Trophoblast cell (in vitro differentiated cells and primary cell): Measurements from ENCODE around the gene STARD10.
"Not testable (repeated sequence)": the region's sequence is repeated elsewhere in the genome, so short reads cannot be mapped to it uniquely, and the experiment has no call there.

Experiments
- DNase-seq, 2 donors: peaks; one replicate each; pipeline ENCODE4 v3.0.0-alpha.2; 2016
- H2AFZ ChIP-seq: 2 replicates; pipeline ENCODE4 v1.6.1; 2013; ENCODE audit warnings: low read length, moderate library complexity, mild to moderate bottlenecking; ENCODE audit not compliant: insufficient read depth, poor library complexity
- H2AK5ac ChIP-seq: 2 replicates; pipeline ENCODE4 v1.6.1; 2013; ENCODE audit warnings: mild to moderate bottlenecking, low read length
- H2BK120ac ChIP-seq: 2 replicates; pipeline ENCODE4 v1.6.1; 2013; ENCODE audit warnings: low read length, mild to moderate bottlenecking, moderate library complexity; ENCODE audit not compliant: insufficient read depth, poor library complexity
- H2BK12ac ChIP-seq: 2 replicates; pipeline ENCODE4 v1.6.1; 2013; ENCODE audit warnings: mild to moderate bottlenecking, low read length, moderate library complexity
- H2BK5ac ChIP-seq: 2 replicates; pipeline ENCODE4 v1.6.1; 2013; ENCODE audit warnings: low read length, low read depth, moderate library complexity, mild to moderate bottlenecking; ENCODE audit not compliant: poor library complexity
- H3K14ac ChIP-seq: 2 replicates; pipeline ENCODE4 v1.6.1; 2013; ENCODE audit warnings: mild to moderate bottlenecking, low read length
- H3K18ac ChIP-seq: 2 replicates; pipeline ENCODE4 v1.6.1; 2013; ENCODE audit warnings: mild to moderate bottlenecking, low read length
- H3K23ac ChIP-seq: 2 replicates; pipeline ENCODE4 v1.6.1; 2013; ENCODE audit warnings: low read length
- H3K27ac ChIP-seq: 2 replicates; pipeline ENCODE4 v1.5.1; 2013; ENCODE audit warnings: low read depth, mild to moderate bottlenecking, inconsistent platforms, low read length, moderate library complexity
- H3K27me3 ChIP-seq: 2 replicates; pipeline ENCODE4 v1.6.1; 2013; ENCODE audit warnings: inconsistent platforms, mild to moderate bottlenecking, low read length, moderate library complexity; ENCODE audit not compliant: insufficient read depth
- H3K36me3 ChIP-seq, 2 experiments: 1 replicate in 1 of 2; 2 replicates in 1 of 2; pipeline ENCODE4 v1.6.1; 2013; ENCODE audit warnings: low read length in 2 of 2, mild to moderate bottlenecking in 2 of 2, moderate library complexity in 1 of 2; ENCODE audit not compliant: insufficient read depth in 2 of 2, control insufficient read depth in 1 of 2
- H3K4ac ChIP-seq: 2 replicates; pipeline ENCODE4 v1.6.1; 2013; ENCODE audit warnings: low read depth, mild to moderate bottlenecking, low read length, moderate library complexity
- H3K4me1 ChIP-seq, 2 experiments: 1 replicate in 1 of 2; 2 replicates in 1 of 2; pipeline ENCODE4 v1.6.1; 2013; ENCODE audit warnings: low read length in 2 of 2, mild to moderate bottlenecking in 2 of 2, moderate library complexity in 1 of 2; ENCODE audit not compliant: insufficient read depth in 2 of 2, control insufficient read depth in 1 of 2
- H3K4me2 ChIP-seq: 2 replicates; pipeline ENCODE4 v1.6.1; 2013; ENCODE audit warnings: inconsistent platforms, mild to moderate bottlenecking, low read length, moderate library complexity
- H3K4me3 ChIP-seq: 2 replicates; pipeline ENCODE4 v1.5.1; 2013; ENCODE audit warnings: mild to moderate bottlenecking, low read depth, low read length, inconsistent platforms
- H3K79me1 ChIP-seq: one replicate; pipeline ENCODE4 v1.6.1; 2013; ENCODE audit warnings: low read length
- H3K79me2 ChIP-seq: 2 replicates; pipeline ENCODE4 v1.6.1; 2013; ENCODE audit warnings: low read length, mild to moderate bottlenecking; ENCODE audit not compliant: control insufficient read depth, insufficient read depth, poor library complexity
- H3K9ac ChIP-seq: 2 replicates; pipeline ENCODE4 v1.6.1; 2013; ENCODE audit warnings: mild to moderate bottlenecking, low read length
- H3K9me3 ChIP-seq: 2 replicates; pipeline ENCODE4 v1.6.1; 2013; ENCODE audit warnings: low read depth, mild to moderate bottlenecking, control low read depth, inconsistent platforms, low read length; ENCODE audit not compliant: insufficient read depth
- H4K12ac ChIP-seq: 2 replicates; pipeline ENCODE4 v1.6.1; 2013; ENCODE audit warnings: low read depth, mild to moderate bottlenecking, low read length, moderate library complexity
- H4K8ac ChIP-seq: 2 replicates; pipeline ENCODE4 v1.6.1; 2013; ENCODE audit warnings: low read depth, mild to moderate bottlenecking, low read length, moderate library complexity
- H4K91ac ChIP-seq: one replicate; pipeline ENCODE4 v1.6.1; 2013; ENCODE audit warnings: low read depth, mild to moderate bottlenecking, low read length, moderate library complexity
- WGBS: extraction: QIAGEN DNeasy Blood & Tissue Kit; methylation state at CpG from one replicate; pipeline ENCODE4 v1.1.7; 2013; ENCODE audit warnings: missing lambda C conversion rate; ENCODE audit not compliant: insufficient read length, insufficient coverage; ENCODE audit errors: extremely low coverage; 5-methylcytosine and 5-hydroxymethylcytosine counted together

The STARD10 gene

DNA sequence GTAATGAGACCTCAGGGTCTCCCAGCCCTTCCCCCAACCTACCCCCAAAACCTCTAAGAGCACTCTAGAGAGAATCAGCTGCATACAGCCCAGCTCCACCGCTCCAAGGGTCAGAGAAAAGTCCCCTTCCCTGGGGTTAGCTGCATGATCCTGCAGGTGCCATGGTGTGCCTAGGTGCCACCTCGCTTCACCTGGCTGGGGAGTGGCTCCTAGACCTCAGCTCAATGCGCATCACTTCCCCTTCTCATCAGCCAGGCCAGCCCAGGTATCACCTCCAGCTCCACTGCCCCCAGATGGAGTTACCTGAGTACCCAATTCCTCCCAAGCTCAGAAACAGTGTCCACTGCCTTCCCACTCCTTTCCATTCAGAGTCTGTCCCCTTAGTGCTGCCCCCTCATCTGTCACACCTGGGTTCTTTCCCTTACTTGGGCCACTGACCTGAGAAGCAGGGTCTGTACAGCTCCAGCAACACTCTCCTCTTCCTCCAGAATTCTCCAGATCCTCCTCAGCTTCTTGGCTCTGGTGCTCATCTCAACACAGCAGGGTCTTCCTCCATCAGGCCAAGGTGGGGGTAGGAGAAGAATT, 1.3 kb downstream of the STARD10 start:
- Histone ChIP-seq H3K9ac (no peak overlapping the region), H4K91ac (no peak overlapping the region), H2AFZ (no peak overlapping the region), H3K4ac (no peak overlapping the region), H2BK120ac (no peak overlapping the region), H3K79me1 (peaks cover 2% of the 10 kb centered on the region), H3K36me3 (no peaks in the 10 kb centered on the region), H2BK5ac (no peak overlapping the region), H3K18ac (no peak overlapping the region), H3K27me3 (no peaks in the 10 kb centered on the region), H2AK5ac (peak overlapping the region; percentile 1), H3K27ac (no peak overlapping the region), H3K23ac (no peak overlapping the region), H3K4me3 (no peak overlapping the region), H2BK12ac (no peak overlapping the region), H3K4me1 (peaks cover 11 to 19% of the 10 kb centered on the region in 2 experiments), H3K9me3 (no peaks in the 10 kb centered on the region), H4K8ac (no peak overlapping the region), H4K12ac (no peak overlapping the region), H3K14ac (no peak overlapping the region), H3K79me2 (no peaks in the 10 kb centered on the region), H3K4me2 (no peak overlapping the region)
- no CpG with 5 or more reads among the region's 3 CpGs for WGBS
- no peak for DNase-seq

DNA sequence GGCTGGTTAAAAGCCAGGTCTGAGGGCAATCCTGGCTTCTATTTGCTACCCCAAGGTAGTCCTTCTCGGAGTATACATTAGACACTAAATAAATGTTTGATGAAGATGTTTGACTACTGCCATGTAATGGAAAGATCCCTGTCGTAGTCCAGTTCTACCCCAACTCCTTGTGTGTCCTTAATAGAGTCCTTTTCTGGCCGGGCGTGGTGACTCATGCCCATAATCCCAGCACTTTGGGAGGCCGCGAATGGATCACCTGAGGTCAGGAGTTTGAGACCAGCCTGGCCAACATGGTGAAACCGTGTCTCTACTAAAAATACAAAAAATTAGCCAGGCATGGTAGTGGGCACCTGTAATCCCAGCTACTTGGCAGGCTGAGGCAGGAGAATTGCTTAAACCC, 2.6 kb downstream of the STARD10 start:
- not testable (repeated sequence) for H3K9ac ChIP-seq, H2AK5ac ChIP-seq, H3K4ac ChIP-seq, H3K36me3 ChIP-seq, H3K27me3 ChIP-seq, H4K12ac ChIP-seq, H3K9me3 ChIP-seq, H3K18ac ChIP-seq, H3K79me2 ChIP-seq, DNase-seq, H3K27ac ChIP-seq, H2BK5ac ChIP-seq, H2BK120ac ChIP-seq, H2AFZ ChIP-seq, H3K23ac ChIP-seq, H3K4me2 ChIP-seq, H3K4me3 ChIP-seq, H2BK12ac ChIP-seq, H3K14ac ChIP-seq, H3K79me1 ChIP-seq, H4K8ac ChIP-seq, H4K91ac ChIP-seq
- H3K4me1 ChIP-seq: peaks cover 11 to 19% of the 10 kb centered on the region in 2 experiments
- WGBS: no CpG with 5 or more reads among the region's 7 CpGs

DNA sequence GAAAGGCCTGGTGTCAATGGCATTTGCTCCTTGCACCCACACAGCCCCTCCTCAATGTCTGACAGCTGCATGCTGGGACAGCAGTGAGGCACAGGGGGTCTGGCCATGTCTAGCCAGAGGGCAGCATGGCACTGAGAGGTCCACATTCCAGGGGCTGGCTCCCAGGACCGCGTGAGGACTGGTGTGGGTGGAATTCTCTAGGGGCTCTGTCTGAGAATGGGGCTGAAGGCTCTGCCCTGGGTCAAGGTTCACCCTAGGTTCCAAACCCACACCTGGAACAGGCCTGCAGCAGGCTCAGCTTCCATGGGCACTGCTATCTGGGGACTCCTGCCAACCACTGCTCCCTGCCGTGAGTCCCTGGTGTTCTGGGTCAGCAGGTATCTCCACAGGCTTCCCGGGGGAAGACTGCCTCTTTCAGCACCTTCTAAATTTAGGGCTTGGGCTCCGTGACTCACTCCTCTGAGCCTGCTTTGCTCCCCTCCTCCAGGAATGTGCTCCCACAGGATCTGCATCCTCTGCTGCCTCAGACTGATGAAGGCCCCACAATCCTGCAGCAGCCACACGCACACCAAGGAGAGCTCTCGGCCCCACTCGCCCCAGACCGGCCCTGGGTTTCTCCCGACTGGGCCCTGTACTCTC, 4.2 kb downstream of the STARD10 start:
- H3K27me3 ChIP-seq: no peaks in the 10 kb centered on the region
- H3K36me3 ChIP-seq: no peaks in the 10 kb centered on the region
- no peak overlapping the region for H2BK5ac ChIP-seq
- H3K4me2 ChIP-seq: no peak overlapping the region
- H3K27ac ChIP-seq: no peak overlapping the region
- peak overlapping the region; percentile 2 for H2AK5ac ChIP-seq
- H3K9me3 ChIP-seq: no peaks in the 10 kb centered on the region
- no peak for DNase-seq
- peak overlapping the region; percentile 1 for H2BK120ac ChIP-seq
- H3K14ac ChIP-seq: peak overlapping the region; percentile 5
- no peak overlapping the region for H3K4me3 ChIP-seq
- H3K4ac ChIP-seq: no peak overlapping the region
- no peak overlapping the region for H3K18ac ChIP-seq
- H3K79me1 ChIP-seq: peaks cover 2% of the 10 kb centered on the region
- no peak overlapping the region for H2AFZ ChIP-seq
- H4K12ac ChIP-seq: no peak overlapping the region
- H4K8ac ChIP-seq: no peak overlapping the region
- no peaks in the 10 kb centered on the region for H3K79me2 ChIP-seq
- no peak overlapping the region for H3K23ac ChIP-seq
- H2BK12ac ChIP-seq: no peak overlapping the region
- H4K91ac ChIP-seq: no peak overlapping the region
- peaks cover 11 to 19% of the 10 kb centered on the region in 2 experiments for H3K4me1 ChIP-seq
- WGBS: no CpG with 5 or more reads among the region's 10 CpGs
- H3K9ac ChIP-seq: no peak overlapping the region

DNA sequence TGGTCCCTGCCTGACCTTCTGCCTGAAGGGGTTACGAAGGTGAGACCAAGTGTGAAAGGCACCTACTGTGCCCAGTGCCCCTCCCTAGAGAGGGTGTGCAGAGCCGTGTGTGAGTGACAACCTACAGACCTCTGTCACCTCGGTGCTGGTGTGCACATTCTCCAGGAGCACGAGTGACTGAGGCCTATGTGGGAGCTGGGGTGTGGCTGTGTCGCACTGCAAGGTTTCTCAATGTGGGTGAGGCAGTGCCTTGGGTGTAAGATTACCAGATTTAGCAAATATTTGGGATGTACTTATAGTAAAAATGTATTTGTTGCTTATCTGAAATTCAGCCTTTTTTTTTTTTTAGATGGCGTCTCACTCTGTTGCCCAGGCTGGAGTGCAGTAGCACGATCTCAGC, 5.6 kb downstream of the STARD10 start:
- no peak overlapping the region for H3K23ac ChIP-seq
- H3K9ac ChIP-seq: no peak overlapping the region
- H2BK120ac ChIP-seq: no peak overlapping the region
- H4K8ac ChIP-seq: no peak overlapping the region
- no peaks in the 10 kb centered on the region for H3K79me2 ChIP-seq
- H4K91ac ChIP-seq: no peak overlapping the region
- H2BK5ac ChIP-seq: no peak overlapping the region
- no peaks in the 10 kb centered on the region for H3K27me3 ChIP-seq
- H3K36me3 ChIP-seq: no peaks in the 10 kb centered on the region
- no peak overlapping the region for H3K4ac ChIP-seq
- no peak for DNase-seq
- no peak overlapping the region for H2AK5ac ChIP-seq
- no peak overlapping the region for H3K14ac ChIP-seq
- no peaks in the 10 kb centered on the region for H3K9me3 ChIP-seq
- no peak overlapping the region for H2AFZ ChIP-seq
- H3K27ac ChIP-seq: no peak overlapping the region
- H3K18ac ChIP-seq: no peak overlapping the region
- no peaks in the 10 kb centered on the region for H3K79me1 ChIP-seq
- H3K4me3 ChIP-seq: no peak overlapping the region
- no peak overlapping the region for H3K4me2 ChIP-seq
- peaks cover 10 to 14% of the 10 kb centered on the region in 2 experiments for H3K4me1 ChIP-seq
- no peak overlapping the region for H4K12ac ChIP-seq
- WGBS: no CpG with 5 or more reads among the region's 7 CpGs
- H2BK12ac ChIP-seq: peak overlapping the region; percentile 51
